SK-N-SH treated with all-trans-retinoic acid at 6 μM for 48 hours (cell line): Measurements from ENCODE around the gene PAK6.
A peak's percentile ranks its signal among the peaks of the same experiment; 100 is the strongest.

Experiments
- ATAC-seq: fragments of 200-7000 bp; cut with Tn5 transposase; 3 replicates; pipeline ENCODE4 v1.9.1; 2020; ENCODE audit warnings: mild to moderate bottlenecking, moderate library complexity
- BACH2 ChIP-seq: fragments of 250-450 bp; sonication (Bioruptor Pico); IDR thresholded peaks from 2 replicates; pipeline ENCODE4 v1.9.0; 2021; ENCODE audit warnings: mild to moderate bottlenecking, borderline replicate concordance
- ESRRG ChIP-seq: fragments of 250-450 bp; sonication (Bioruptor Pico); IDR thresholded peaks from 2 replicates; pipeline ENCODE4 v1.6.1; 2021; ENCODE audit warnings: mild to moderate bottlenecking
- GLIS3 ChIP-seq: fragments of 250-450 bp; sonication (Bioruptor Pico); IDR thresholded peaks from 2 replicates; pipeline ENCODE4 v1.5.0; 2020; ENCODE audit warnings: mild to moderate bottlenecking, moderate library complexity
- ISL1 ChIP-seq: fragments of 250-450 bp; sonication (Bioruptor Pico); IDR thresholded peaks from 2 replicates; pipeline ENCODE4 v2.1.2; 2022; ENCODE audit warnings: mild to moderate bottlenecking, moderate library complexity
- OSR1 ChIP-seq: fragments of 250-450 bp; sonication (Bioruptor Pico); IDR thresholded peaks from 2 replicates; pipeline ENCODE4 v1.8.0; 2022; ENCODE audit warnings: moderate library complexity, mild to moderate bottlenecking, inconsistent platforms
- PPARA ChIP-seq: fragments of 250-450 bp; sonication (Bioruptor Pico); IDR thresholded peaks from 2 replicates; pipeline ENCODE4 v1.5.0; 2020; ENCODE audit warnings: mild to moderate bottlenecking, borderline replicate concordance
- RARB ChIP-seq: fragments of 250-450 bp; sonication (Bioruptor Pico); IDR thresholded peaks from 2 replicates; pipeline ENCODE4 v1.8.0; 2021; ENCODE audit warnings: mild to moderate bottlenecking, moderate library complexity
- TOX ChIP-seq: fragments of 250-450 bp; sonication (Bioruptor Pico); IDR thresholded peaks from 2 replicates; pipeline ENCODE4 v1.8.0; 2021; ENCODE audit warnings: mild to moderate bottlenecking, moderate library complexity, borderline replicate concordance
- ZC3H10 ChIP-seq: fragments of 250-450 bp; sonication (Bioruptor Pico); IDR thresholded peaks from 2 replicates; pipeline ENCODE4 v1.5.1; 2021; ENCODE audit warnings: mild to moderate bottlenecking, moderate library complexity
- ZFP3 ChIP-seq: fragments of 250-450 bp; sonication (Bioruptor Pico); IDR thresholded peaks from 2 replicates; pipeline ENCODE4 v1.5.0; 2020; ENCODE audit warnings: mild to moderate bottlenecking, moderate library complexity
- ZFP30 ChIP-seq: fragments of 450-650 bp; formaldehyde crosslinking; IDR thresholded peaks from 2 replicates; pipeline ENCODE4 v1.5.0; 2022; ENCODE audit warnings: mild to moderate bottlenecking, moderate library complexity
- ZNF565 ChIP-seq: fragments of 450-650 bp; formaldehyde crosslinking; conservative IDR thresholded peaks from 2 replicates; pipeline ENCODE4 v1.5.0; 2020; ENCODE audit warnings: low read depth, mild to moderate bottlenecking, moderate library complexity
- ZNF70 ChIP-seq: fragments of 450-650 bp; formaldehyde crosslinking; IDR thresholded peaks from 2 replicates; pipeline ENCODE4 v1.5.0; 2020; ENCODE audit warnings: mild to moderate bottlenecking, moderate library complexity
- ZNF8 ChIP-seq: fragments of 450-650 bp; formaldehyde crosslinking; IDR thresholded peaks from 2 replicates; pipeline ENCODE4 v1.5.0; 2020; ENCODE audit warnings: mild to moderate bottlenecking, moderate library complexity
- TF ChIP-seq, protein P1 (sequence below): fragments of 250-450 bp; sonication (Bioruptor Pico); IDR thresholded peaks from 2 replicates; pipeline ENCODE4 v1.5.1; 2020; ENCODE audit warnings: low read depth, mild to moderate bottlenecking, moderate library complexity
- TF ChIP-seq, protein P2 (sequence below): fragments of 250-450 bp; sonication (Bioruptor Pico); IDR thresholded peaks from 2 replicates; pipeline ENCODE4 v1.8.0; 2021; ENCODE audit warnings: low read depth, mild to moderate bottlenecking, moderate library complexity, borderline replicate concordance
- TF ChIP-seq, protein P3 (sequence below): fragments of 250-450 bp; sonication (Bioruptor Pico); IDR thresholded peaks from 2 replicates; pipeline ENCODE4 v1.5.0; 2020; ENCODE audit warnings: mild to moderate bottlenecking, moderate library complexity
- TF ChIP-seq, protein P4 (sequence below): fragments of 250-450 bp; sonication (Bioruptor Pico); IDR thresholded peaks from 2 replicates; pipeline ENCODE4 v1.8.0; 2020; ENCODE audit warnings: mild to moderate bottlenecking, moderate library complexity, borderline replicate concordance
- TF ChIP-seq, protein P5 (sequence below): fragments of 250-450 bp; sonication (Bioruptor Pico); IDR thresholded peaks from 2 replicates; pipeline ENCODE4 v1.5.1; 2021; ENCODE audit warnings: mild to moderate bottlenecking, moderate library complexity

Gene PAK6

DNA sequence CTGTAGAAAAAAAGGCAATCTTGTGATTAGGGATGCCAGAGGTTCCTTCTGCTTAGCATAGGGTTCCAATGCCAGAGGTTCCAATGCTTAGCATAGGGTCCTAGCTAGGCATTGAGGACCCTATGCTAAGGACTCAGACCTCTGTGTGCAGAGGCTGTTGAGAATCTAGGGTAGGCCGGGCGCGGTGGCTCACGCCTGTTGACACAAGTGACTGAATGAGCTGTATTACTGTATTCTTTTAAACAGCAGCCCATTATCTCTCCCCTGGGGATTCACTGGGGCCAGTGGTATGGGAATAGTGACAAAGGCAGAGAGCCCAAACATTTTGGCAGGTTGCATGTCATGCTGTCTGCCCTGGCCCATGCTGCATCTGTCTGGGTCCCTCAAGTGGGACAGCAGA, 16.2 kb downstream of the PAK6 start:
- no peak for ATAC-seq
- TF ChIP-seq ISL1 (CRISPR knock-in tag) (no peak), RARB (CRISPR knock-in tag) (no peak), ZFP30 (no peak), PPARA (CRISPR knock-in tag) (no peak), ZNF70 (CRISPR knock-in tag) (no peak), ESRRG (CRISPR knock-in tag) (no peak), ZNF565 (CRISPR knock-in tag) (no peak), TOX (no peak), GLIS3 (CRISPR knock-in tag) (no peak)
- TF ChIP-seq, protein P1, sequence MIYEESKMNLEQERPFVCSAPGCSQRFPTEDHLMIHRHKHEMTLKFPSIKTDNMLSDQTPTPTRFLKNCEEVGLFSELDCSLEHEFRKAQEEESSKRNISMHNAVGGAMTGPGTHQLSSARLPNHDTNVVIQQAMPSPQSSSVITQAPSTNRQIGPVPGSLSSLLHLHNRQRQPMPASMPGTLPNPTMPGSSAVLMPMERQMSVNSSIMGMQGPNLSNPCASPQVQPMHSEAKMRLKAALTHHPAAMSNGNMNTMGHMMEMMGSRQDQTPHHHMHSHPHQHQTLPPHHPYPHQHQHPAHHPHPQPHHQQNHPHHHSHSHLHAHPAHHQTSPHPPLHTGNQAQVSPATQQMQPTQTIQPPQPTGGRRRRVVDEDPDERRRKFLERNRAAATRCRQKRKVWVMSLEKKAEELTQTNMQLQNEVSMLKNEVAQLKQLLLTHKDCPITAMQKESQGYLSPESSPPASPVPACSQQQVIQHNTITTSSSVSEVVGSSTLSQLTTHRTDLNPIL (CRISPR knock-in tag), result no peak
- TF ChIP-seq, protein P2, sequence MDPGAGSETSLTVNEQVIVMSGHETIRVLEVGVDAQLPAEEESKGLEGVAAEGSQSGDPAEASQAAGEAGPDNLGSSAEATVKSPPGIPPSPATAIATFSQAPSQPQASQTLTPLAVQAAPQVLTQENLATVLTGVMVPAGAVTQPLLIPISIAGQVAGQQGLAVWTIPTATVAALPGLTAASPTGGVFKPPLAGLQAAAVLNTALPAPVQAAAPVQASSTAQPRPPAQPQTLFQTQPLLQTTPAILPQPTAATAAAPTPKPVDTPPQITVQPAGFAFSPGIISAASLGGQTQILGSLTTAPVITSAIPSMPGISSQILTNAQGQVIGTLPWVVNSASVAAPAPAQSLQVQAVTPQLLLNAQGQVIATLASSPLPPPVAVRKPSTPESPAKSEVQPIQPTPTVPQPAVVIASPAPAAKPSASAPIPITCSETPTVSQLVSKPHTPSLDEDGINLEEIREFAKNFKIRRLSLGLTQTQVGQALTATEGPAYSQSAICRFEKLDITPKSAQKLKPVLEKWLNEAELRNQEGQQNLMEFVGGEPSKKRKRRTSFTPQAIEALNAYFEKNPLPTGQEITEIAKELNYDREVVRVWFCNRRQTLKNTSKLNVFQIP (CRISPR knock-in tag), result no peak
- TF ChIP-seq, protein P3, sequence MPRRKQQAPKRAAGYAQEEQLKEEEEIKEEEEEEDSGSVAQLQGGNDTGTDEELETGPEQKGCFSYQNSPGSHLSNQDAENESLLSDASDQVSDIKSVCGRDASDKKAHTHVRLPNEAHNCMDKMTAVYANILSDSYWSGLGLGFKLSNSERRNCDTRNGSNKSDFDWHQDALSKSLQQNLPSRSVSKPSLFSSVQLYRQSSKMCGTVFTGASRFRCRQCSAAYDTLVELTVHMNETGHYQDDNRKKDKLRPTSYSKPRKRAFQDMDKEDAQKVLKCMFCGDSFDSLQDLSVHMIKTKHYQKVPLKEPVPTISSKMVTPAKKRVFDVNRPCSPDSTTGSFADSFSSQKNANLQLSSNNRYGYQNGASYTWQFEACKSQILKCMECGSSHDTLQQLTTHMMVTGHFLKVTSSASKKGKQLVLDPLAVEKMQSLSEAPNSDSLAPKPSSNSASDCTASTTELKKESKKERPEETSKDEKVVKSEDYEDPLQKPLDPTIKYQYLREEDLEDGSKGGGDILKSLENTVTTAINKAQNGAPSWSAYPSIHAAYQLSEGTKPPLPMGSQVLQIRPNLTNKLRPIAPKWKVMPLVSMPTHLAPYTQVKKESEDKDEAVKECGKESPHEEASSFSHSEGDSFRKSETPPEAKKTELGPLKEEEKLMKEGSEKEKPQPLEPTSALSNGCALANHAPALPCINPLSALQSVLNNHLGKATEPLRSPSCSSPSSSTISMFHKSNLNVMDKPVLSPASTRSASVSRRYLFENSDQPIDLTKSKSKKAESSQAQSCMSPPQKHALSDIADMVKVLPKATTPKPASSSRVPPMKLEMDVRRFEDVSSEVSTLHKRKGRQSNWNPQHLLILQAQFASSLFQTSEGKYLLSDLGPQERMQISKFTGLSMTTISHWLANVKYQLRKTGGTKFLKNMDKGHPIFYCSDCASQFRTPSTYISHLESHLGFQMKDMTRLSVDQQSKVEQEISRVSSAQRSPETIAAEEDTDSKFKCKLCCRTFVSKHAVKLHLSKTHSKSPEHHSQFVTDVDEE, result no peak

DNA sequence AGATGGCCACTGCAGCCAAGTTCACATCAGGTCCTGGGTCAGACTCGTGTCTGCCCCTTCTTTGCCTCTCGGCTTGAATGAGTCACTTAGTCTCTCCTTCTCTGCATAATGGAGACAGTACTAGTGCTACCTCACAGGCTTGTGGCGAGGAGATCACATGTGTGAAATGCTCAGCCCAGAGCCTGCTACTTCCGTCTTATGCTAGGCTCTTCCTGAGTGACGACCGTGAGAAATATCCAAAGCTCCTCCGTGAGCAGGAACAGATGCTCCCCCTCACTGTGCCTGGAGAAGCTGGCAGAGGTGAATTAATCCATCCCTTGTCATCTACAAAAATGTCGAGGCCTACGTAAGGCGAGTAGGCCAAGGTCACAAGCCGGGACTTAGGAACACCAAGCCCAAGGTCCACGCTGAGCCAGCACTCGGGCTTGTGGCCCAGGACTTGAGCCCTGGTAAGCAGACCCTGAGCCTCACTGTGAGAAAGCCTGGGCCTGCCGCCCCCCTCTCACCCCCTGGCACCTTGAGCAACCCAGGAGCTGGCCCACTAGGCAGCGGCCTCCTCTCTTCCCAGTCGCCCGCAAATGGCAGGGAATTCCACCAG, 17.9 kb downstream of the PAK6 start:
- peak; percentile 19; the same call in 1 of the 3 replicates for ATAC-seq
- TF ChIP-seq ESRRG (CRISPR knock-in tag) (no peak), ISL1 (CRISPR knock-in tag) (no peak), BACH2 (CRISPR knock-in tag) (no peak), PPARA (CRISPR knock-in tag) (no peak), ZC3H10 (CRISPR knock-in tag) (no peak), ZNF8 (CRISPR knock-in tag) (no peak), ZFP3 (CRISPR knock-in tag) (no peak), RARB (CRISPR knock-in tag) (no peak), TOX (no peak), ZNF565 (CRISPR knock-in tag) (no peak), OSR1 (no peak)
- TF ChIP-seq, protein P1 (CRISPR knock-in tag), result no peak
- TF ChIP-seq, protein P4, sequence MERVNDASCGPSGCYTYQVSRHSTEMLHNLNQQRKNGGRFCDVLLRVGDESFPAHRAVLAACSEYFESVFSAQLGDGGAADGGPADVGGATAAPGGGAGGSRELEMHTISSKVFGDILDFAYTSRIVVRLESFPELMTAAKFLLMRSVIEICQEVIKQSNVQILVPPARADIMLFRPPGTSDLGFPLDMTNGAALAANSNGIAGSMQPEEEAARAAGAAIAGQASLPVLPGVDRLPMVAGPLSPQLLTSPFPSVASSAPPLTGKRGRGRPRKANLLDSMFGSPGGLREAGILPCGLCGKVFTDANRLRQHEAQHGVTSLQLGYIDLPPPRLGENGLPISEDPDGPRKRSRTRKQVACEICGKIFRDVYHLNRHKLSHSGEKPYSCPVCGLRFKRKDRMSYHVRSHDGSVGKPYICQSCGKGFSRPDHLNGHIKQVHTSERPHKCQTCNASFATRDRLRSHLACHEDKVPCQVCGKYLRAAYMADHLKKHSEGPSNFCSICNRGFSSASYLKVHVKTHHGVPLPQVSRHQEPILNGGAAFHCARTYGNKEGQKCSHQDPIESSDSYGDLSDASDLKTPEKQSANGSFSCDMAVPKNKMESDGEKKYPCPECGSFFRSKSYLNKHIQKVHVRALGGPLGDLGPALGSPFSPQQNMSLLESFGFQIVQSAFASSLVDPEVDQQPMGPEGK, result no peak
- TF ChIP-seq, protein P2 (CRISPR knock-in tag), result no peak
- TF ChIP-seq, protein P5, sequence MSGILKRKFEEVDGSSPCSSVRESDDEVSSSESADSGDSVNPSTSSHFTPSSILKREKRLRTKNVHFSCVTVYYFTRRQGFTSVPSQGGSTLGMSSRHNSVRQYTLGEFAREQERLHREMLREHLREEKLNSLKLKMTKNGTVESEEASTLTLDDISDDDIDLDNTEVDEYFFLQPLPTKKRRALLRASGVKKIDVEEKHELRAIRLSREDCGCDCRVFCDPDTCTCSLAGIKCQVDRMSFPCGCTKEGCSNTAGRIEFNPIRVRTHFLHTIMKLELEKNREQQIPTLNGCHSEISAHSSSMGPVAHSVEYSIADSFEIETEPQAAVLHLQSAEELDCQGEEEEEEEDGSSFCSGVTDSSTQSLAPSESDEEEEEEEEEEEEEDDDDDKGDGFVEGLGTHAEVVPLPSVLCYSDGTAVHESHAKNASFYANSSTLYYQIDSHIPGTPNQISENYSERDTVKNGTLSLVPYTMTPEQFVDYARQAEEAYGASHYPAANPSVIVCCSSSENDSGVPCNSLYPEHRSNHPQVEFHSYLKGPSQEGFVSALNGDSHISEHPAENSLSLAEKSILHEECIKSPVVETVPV, result no peak
- TF ChIP-seq, protein P3, result no peak
- TF ChIP-seq, all 23 proteins: peak for 0
